Erythroblast (primary cell): Measurements from ENCODE around the gene LRRIQ4.

Experiments used
- GATA1 ChIP-seq: IDR thresholded peaks from 2 replicates; pipeline ENCODE4 v1.6.1; 2011; ENCODE audit warnings: low read depth, mild to moderate bottlenecking, control low read depth, low read length, moderate library complexity
- POLR2A ChIP-seq: IDR thresholded peaks from 2 replicates; pipeline ENCODE4 v1.6.1; 2011; ENCODE audit warnings: mild to moderate bottlenecking, low read length

DNA sequence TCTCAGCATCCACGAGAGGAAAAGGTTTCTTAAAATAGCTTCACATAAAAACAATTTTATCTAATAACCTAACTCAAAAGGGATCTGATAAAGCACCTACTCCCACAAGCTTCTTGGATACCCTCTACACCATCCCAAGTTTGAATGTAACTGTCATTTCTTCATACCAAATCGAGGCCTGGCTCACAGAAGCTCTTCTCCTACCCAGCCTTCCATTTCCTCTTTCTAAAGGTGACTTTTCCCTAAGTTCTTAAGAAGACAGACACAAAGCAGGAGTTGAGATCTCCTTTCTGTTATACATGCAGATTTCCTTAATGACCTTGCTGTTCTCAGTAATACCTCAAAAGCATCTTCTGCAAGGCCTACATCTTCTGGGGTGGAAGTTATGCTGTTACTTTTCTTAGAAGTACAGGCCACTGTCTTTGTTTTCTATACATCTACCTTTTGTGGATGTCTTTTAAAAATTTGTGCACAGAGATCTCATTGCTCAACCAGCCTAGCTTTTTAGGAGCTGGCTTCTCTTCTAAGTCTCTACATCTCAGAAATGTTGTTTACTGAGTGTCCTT lies 3.4 kb upstream of the LRRIQ4 start:
- TF ChIP-seq POLR2A: no peak
- no peak for TF ChIP-seq GATA1
